Mammary epithelial cell (primary cell): ENCODE results near the gene FBXL16.

Experiments used
- EZH2 ChIP-seq: IDR thresholded peaks from 2 replicates; pipeline ENCODE4 v1.6.1; 2012; ENCODE audit warnings: low read length, inconsistent platforms, borderline replicate concordance
- TF ChIP-seq, protein P1 (sequence below), 2 donors: IDR thresholded peaks in 1 of 2; conservative IDR thresholded peaks in 1 of 2; 2 replicates each; pipeline ENCODE4 v1.5.1; 2011 to 2012; ENCODE audit warnings: inconsistent platforms in 2 of 2, low read length in 2 of 2, mild to moderate bottlenecking in 2 of 2, control low read depth in 1 of 2, low read depth in 1 of 2; ENCODE audit not compliant: insufficient read depth in 1 of 2; ENCODE audit errors: extremely low read depth in 1 of 2

- TF ChIP-seq, protein P1, sequence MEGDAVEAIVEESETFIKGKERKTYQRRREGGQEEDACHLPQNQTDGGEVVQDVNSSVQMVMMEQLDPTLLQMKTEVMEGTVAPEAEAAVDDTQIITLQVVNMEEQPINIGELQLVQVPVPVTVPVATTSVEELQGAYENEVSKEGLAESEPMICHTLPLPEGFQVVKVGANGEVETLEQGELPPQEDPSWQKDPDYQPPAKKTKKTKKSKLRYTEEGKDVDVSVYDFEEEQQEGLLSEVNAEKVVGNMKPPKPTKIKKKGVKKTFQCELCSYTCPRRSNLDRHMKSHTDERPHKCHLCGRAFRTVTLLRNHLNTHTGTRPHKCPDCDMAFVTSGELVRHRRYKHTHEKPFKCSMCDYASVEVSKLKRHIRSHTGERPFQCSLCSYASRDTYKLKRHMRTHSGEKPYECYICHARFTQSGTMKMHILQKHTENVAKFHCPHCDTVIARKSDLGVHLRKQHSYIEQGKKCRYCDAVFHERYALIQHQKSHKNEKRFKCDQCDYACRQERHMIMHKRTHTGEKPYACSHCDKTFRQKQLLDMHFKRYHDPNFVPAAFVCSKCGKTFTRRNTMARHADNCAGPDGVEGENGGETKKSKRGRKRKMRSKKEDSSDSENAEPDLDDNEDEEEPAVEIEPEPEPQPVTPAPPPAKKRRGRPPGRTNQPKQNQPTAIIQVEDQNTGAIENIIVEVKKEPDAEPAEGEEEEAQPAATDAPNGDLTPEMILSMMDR (conservative IDR thresholded peaks at IDR 0.05 in 1 of 2, IDR thresholded peaks at IDR 0.05 in 1 of 2; ENCODE audit: extremely low read depth in 1 of 2, insufficient read depth in 1 of 2, low read depth in 1 of 2, low read length in 2 of 2) = no peak
- TF ChIP-seq EZH2 = no peak
These were observed 21.4 kb downstream of the FBXL16 start, which contains the start of gene JMJD8 for GRCh38 chr16:684071-684794.
